HEK293T (cell line): ENCODE measurements around the gene TRMU.

ENCODE experiments used
- BHLHE40 ChIP-seq: fragments of 450-650 bp; IDR thresholded peaks from 2 replicates; pipeline ENCODE4 v1.6.1; 2016; ENCODE audit warnings: mild to moderate bottlenecking, moderate library complexity, borderline replicate concordance
- FOXA1 ChIP-seq: fragments of 450-650 bp; IDR thresholded peaks from 2 replicates; pipeline ENCODE4 v1.6.1; 2016; ENCODE audit warnings: mild to moderate bottlenecking
- NFRKB ChIP-seq: fragments of 450-650 bp; IDR thresholded peaks from 2 replicates; pipeline ENCODE4 v1.6.1; 2016; ENCODE audit warnings: mild to moderate bottlenecking, moderate library complexity
- SUZ12 ChIP-seq: fragments of 450-650 bp; IDR thresholded peaks from 2 replicates; pipeline ENCODE4 v1.6.1; 2016; ENCODE audit warnings: mild to moderate bottlenecking

DNA sequence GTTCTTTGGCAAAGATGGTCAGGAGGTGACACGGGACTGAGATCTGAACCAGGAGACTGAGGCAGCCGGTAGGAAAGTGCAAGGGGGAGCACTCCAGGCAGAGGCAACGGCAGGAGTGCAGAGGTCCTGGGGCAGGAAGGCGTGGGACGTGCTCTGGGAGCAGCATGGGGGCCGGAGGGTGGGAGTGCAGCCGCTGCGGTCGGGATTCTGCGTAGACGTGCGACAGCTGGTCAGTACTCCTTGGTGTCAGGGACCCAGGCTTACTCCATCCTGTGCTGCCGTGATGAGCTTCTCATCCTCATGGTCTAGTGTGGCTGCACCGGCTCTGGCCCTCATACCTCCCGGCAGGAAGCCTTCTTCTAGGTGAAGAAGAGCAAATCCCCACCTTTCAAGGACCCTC lies 16.9 kb upstream of the TRMU start:
- TF ChIP-seq BHLHE40: no peak
- TF ChIP-seq FOXA1: no peak
- no peak for TF ChIP-seq SUZ12
- no peak for TF ChIP-seq NFRKB
